Femur (tissue), 1 donor: ENCODE data around the gene KIF27.
"Not testable (repeated sequence)": the region's sequence is repeated elsewhere in the genome, so short reads cannot be mapped to it uniquely, and the experiment has no call there.

Experiments
- DNase-seq: peaks from one replicate; pipeline ENCODE4 v3.0.0-alpha.2; 2017

Gene KIF27

GRCh38 chr9:83920927-83921707 is at the start of gene KIF27:
Gene KIF27, minus strand, starts transcription at chr9:83921432. Its CDS starts 5,841 bp downstream, at chr9:83915591.
- DNase-seq, result peak; percentile 99

GRCh38 chr9:83969602-83970001 is 48.4 kb upstream of the KIF27 start:
- no peak for DNase-seq

GRCh38 chr9:83967073-83967472 is 45.8 kb upstream of the KIF27 start:
- no peak for DNase-seq

GRCh38 chr9:83966209-83966582 is 45.0 kb upstream of the KIF27 start:
- DNase-seq, result no peak

GRCh38 chr9:83965350-83966208 is 44.3 kb upstream of the KIF27 start:
- no peak for DNase-seq

GRCh38 chr9:83964973-83965349 is 43.7 kb upstream of the KIF27 start:
- DNase-seq, result no peak

GRCh38 chr9:83962165-83962564 is 40.9 kb upstream of the KIF27 start:
- no peak for DNase-seq

GRCh38 chr9:83960991-83961390 is 39.8 kb upstream of the KIF27 start:
- no peak for DNase-seq

GRCh38 chr9:83959061-83959460 is 37.8 kb upstream of the KIF27 start:
- no peak for DNase-seq

GRCh38 chr9:83957248-83957513 is 35.9 kb upstream of the KIF27 start:
- no peak for DNase-seq

GRCh38 chr9:83956436-83957247 is 35.4 kb upstream of the KIF27 start:
- peak; percentile 88 for DNase-seq

- no peak for DNase-seq
Measured at GRCh38 chr9:83956086-83956435, 34.8 kb upstream of the KIF27 start.

- DNase-seq, result not testable (repeated sequence)
Measured at GRCh38 chr9:83948096-83948495, 26.9 kb upstream of the KIF27 start.

GRCh38 chr9:83940590-83941303 is 19.5 kb upstream of the KIF27 start:
- no peak for DNase-seq

GRCh38 chr9:83937861-83938455 is 16.7 kb upstream of the KIF27 start:
- DNase-seq, result no peak

- DNase-seq, result no peak
Measured at GRCh38 chr9:83936523-83936922, 15.3 kb upstream of the KIF27 start.

- no peak for DNase-seq
Measured at GRCh38 chr9:83935276-83935935, 14.2 kb upstream of the KIF27 start.

- no peak for DNase-seq
Measured at GRCh38 chr9:83934569-83935275, 13.5 kb upstream of the KIF27 start.

GRCh38 chr9:83933790-83934189 is 12.6 kb upstream of the KIF27 start:
- no peak for DNase-seq

- DNase-seq, result no peak
Measured at GRCh38 chr9:83932851-83933250, 11.6 kb upstream of the KIF27 start.

GRCh38 chr9:83932011-83932410 is 10.8 kb upstream of the KIF27 start:
- no peak for DNase-seq
